OCI-LY7 (cell line): ENCODE data around the gene QKI. TPM values are rescaled to one million over a fixed set of nuclear protein-coding genes. Genes with fewer than 3 reads are reported as not detected.

Source experiments
- BruUV-seq: library from RNA; stranded (reverse); fragments of 400-500 nt; replicated peaks from 2 replicates; lab custom pipeline; 2021; lab: Mats Ljungman, UMichigan
- CTCF ChIA-PET: fragments of 300-600 bp; sonication (Branson Sonifier 250); formaldehyde crosslinking; loops from one replicate; lab custom pipeline; 2022; ENCODE audit warnings: antibody characterized with exemption; ENCODE audit not compliant: unreplicated experiment; lab: Charles Lee
- POLR2A ChIA-PET: fragments of 300-600 bp; sonication (Branson Sonifier 250); formaldehyde crosslinking; loops from one replicate; lab custom pipeline; 2022; ENCODE audit warnings: antibody characterized with exemption; lab: Charles Lee
- DNase-seq: peaks from one replicate; pipeline ENCODE4 v3.0.0-alpha.2; 2015; ENCODE audit warnings: low spot score
- H2AFZ ChIP-seq: fragments of 200-600 bp; sonication (generic), shearing (Covaris generic); 2 replicates; pipeline ENCODE4 v1.6.1; 2014; ENCODE audit warnings: mild to moderate bottlenecking, antibody characterized with exemption, low read length, moderate library complexity
- H3K27ac ChIP-seq: fragments of 200-600 bp; sonication (generic); 2 replicates; pipeline ENCODE4 v1.5.1; 2014; ENCODE audit warnings: mixed run types, low read depth, mild to moderate bottlenecking, moderate library complexity, low read length, inconsistent platforms; ENCODE audit not compliant: poor library complexity, severe bottlenecking
- H3K36me3 ChIP-seq: fragments of 200-600 bp; sonication (generic); 2 replicates; pipeline ENCODE4 v1.6.1; 2014; ENCODE audit warnings: mild to moderate bottlenecking, antibody characterized with exemption, low read length, moderate library complexity, mixed read lengths; ENCODE audit not compliant: insufficient read depth
- H3K4me1 ChIP-seq: fragments of 200-600 bp; sonication (generic); 2 replicates; pipeline ENCODE4 v1.5.1; 2014; ENCODE audit warnings: mild to moderate bottlenecking, low read length; ENCODE audit not compliant: insufficient read depth, poor library complexity, severe bottlenecking
- H3K4me2 ChIP-seq: fragments of 200-600 bp; sonication (generic); 2 replicates; pipeline ENCODE4 v1.6.1; 2014; ENCODE audit warnings: mild to moderate bottlenecking, low read length
- H3K4me3 ChIP-seq: fragments of 200-600 bp; sonication (generic); 2 replicates; pipeline ENCODE4 v1.5.1; 2014; ENCODE audit warnings: mild to moderate bottlenecking, low read depth, low read length; ENCODE audit not compliant: poor library complexity, severe bottlenecking
- H3K79me2 ChIP-seq: fragments of 200-600 bp; sonication (generic); 2 replicates; pipeline ENCODE4 v1.6.1; 2016; ENCODE audit warnings: low read depth, mild to moderate bottlenecking, low read length, moderate library complexity, mixed read lengths; ENCODE audit not compliant: insufficient read depth
- H3K9me2 ChIP-seq: fragments of 200-600 bp; sonication (generic); 2 replicates; pipeline ENCODE4 v1.6.1; 2016; ENCODE audit warnings: mild to moderate bottlenecking, low read length, mixed read lengths; ENCODE audit not compliant: insufficient read depth
- H3K9me3 ChIP-seq: fragments of 200-600 bp; sonication (generic); 2 replicates; pipeline ENCODE4 v1.6.1; 2014; ENCODE audit warnings: mild to moderate bottlenecking, mixed run types, low read length, mixed read lengths
- H4K20me1 ChIP-seq: fragments of 200-600 bp; sonication (generic); 2 replicates; pipeline ENCODE4 v1.6.1; 2014; ENCODE audit warnings: mild to moderate bottlenecking, antibody characterized with exemption, low read length, moderate library complexity, mixed read lengths; ENCODE audit not compliant: insufficient read depth
- CTCF ChIP-seq: fragments of 200-600 bp; sonication (generic); conservative IDR thresholded peaks from 2 replicates; pipeline ENCODE4 v1.5.1; 2014; ENCODE audit warnings: mild to moderate bottlenecking, antibody characterized with exemption, low read length, moderate library complexity, mixed read lengths
- EZH2phosphoT487 ChIP-seq: fragments of 200-600 bp; sonication (generic); IDR thresholded peaks from 2 replicates; pipeline ENCODE4 v1.6.1; 2018; ENCODE audit warnings: low read depth, borderline replicate concordance, mild to moderate bottlenecking, mixed run types, antibody characterized with exemption, low read length, moderate library complexity, mixed read lengths
- intact Hi-C: fragments of 100-400 bp; cut with micrococcal nuclease; formaldehyde crosslinking; loops from one replicate; pipeline ENCODE4 v1.10.0; 2022; ENCODE audit not compliant: unreplicated experiment
- total RNA-seq, 2 experiments: library from RNA; depleted of rRNA in 1 of 2; stranded (reverse); fragments of >200 nt in 1 of 2; shearing (Covaris generic) in 1 of 2; gene quantifications; 2 replicates each; pipeline ENCODE4 v1.2.3, GENCODE V29; 2014 to 2022

The QKI gene
- total RNA-seq, 2 experiments from 2014 or later, result 55.4 to 74.5 TPM

GRCh38 chr6:163563318-163563717 is 148.8 kb downstream of the QKI start:
- no peaks in the 10 kb centered on the region for H3K9me3 ChIP-seq
- no peak overlapping the region for H3K27ac ChIP-seq
- intact Hi-C loops, result no loop called here
- no peak for TF ChIP-seq EZH2phosphoT487
- no peak for TF ChIP-seq CTCF
- POLR2A ChIA-PET, result no interaction called here
- no peak overlapping the region for H3K4me2 ChIP-seq
- H2AFZ ChIP-seq, result no peak overlapping the region
- no peaks in the 10 kb centered on the region for H3K79me2 ChIP-seq
- DNase-seq, result no peak
- no peaks in the 10 kb centered on the region for H4K20me1 ChIP-seq
- BruUV-seq, result no TSS peak
- H3K4me1 ChIP-seq, result no peaks in the 10 kb centered on the region
- peaks cover 18% of the 10 kb centered on the region for H3K36me3 ChIP-seq
- no peak overlapping the region for H3K4me3 ChIP-seq
- H3K9me2 ChIP-seq, result no peaks in the 10 kb centered on the region
- CTCF ChIA-PET, result no interaction called here

GRCh38 chr6:163564534-163564933 is 150.0 kb downstream of the QKI start:
- Histone ChIP-seq H3K27ac (no peak overlapping the region), H3K9me3 (no peaks in the 10 kb centered on the region), H3K4me2 (no peak overlapping the region), H3K79me2 (no peaks in the 10 kb centered on the region), H2AFZ (no peak overlapping the region), H3K4me3 (no peak overlapping the region), H4K20me1 (no peaks in the 10 kb centered on the region), H3K4me1 (no peaks in the 10 kb centered on the region), H3K36me3 (peaks cover 18% of the 10 kb centered on the region), H3K9me2 (no peaks in the 10 kb centered on the region)
- no peak for TF ChIP-seq EZH2phosphoT487
- no peak for TF ChIP-seq CTCF
- ChIA-PET CTCF (no interaction called here), POLR2A (no interaction called here)
- intact Hi-C loops, result no loop called here
- no peak for DNase-seq
- no TSS peak for BruUV-seq

GRCh38 chr6:163565140-163565539 is 150.6 kb downstream of the QKI start:
- Histone ChIP-seq H3K4me1 (no peaks in the 10 kb centered on the region), H3K79me2 (no peaks in the 10 kb centered on the region), H4K20me1 (no peaks in the 10 kb centered on the region), H3K9me3 (no peaks in the 10 kb centered on the region), H2AFZ (no peak overlapping the region), H3K36me3 (peaks cover 18% of the 10 kb centered on the region), H3K27ac (no peak overlapping the region), H3K9me2 (no peaks in the 10 kb centered on the region), H3K4me2 (no peak overlapping the region), H3K4me3 (no peak overlapping the region)
- CTCF ChIA-PET, result no interaction called here
- intact Hi-C loops, result no loop called here
- BruUV-seq, result no TSS peak
- DNase-seq, result no peak
- TF ChIP-seq EZH2phosphoT487 (no peak), CTCF (no peak)
- POLR2A ChIA-PET, result no interaction called here
